Upper lobe of right lung (tissue), 1 donor: ENCODE measurements around the gene CFAP299. TPM values are rescaled to one million over a fixed set of nuclear protein-coding genes. Genes with fewer than 3 reads are reported as not detected.
A peak's percentile ranks its signal among the peaks of the same experiment; 100 is the strongest.

Experiments
- ATAC-seq: fragments of 200-7000 bp; cut with Tn5 transposase; one replicate; pipeline ENCODE4 v1.9.1; 2020; ENCODE audit warnings: mild to moderate bottlenecking, moderate library complexity
- DNase-seq: peaks from one replicate; pipeline ENCODE4 v3.0.0-alpha.2; 2020
- H3K27ac ChIP-seq: fragments of 200-600 bp; one replicate; pipeline ENCODE4 v1.8.0; 2022
- H3K27me3 ChIP-seq: fragments of 200-600 bp; one replicate; pipeline ENCODE4 v1.8.0; 2022; ENCODE audit warnings: mild to moderate bottlenecking
- H3K36me3 ChIP-seq: fragments of 200-600 bp; one replicate; pipeline ENCODE4 v1.8.0; 2022
- H3K4me1 ChIP-seq: fragments of 200-600 bp; one replicate; pipeline ENCODE4 v1.8.0; 2022
- H3K4me3 ChIP-seq: fragments of 200-600 bp; one replicate; pipeline ENCODE4 v1.8.0; 2022; ENCODE audit warnings: mild to moderate bottlenecking
- H3K9me3 ChIP-seq: fragments of 200-600 bp; one replicate; pipeline ENCODE4 v1.8.0; 2022
- intact Hi-C: fragments of 100-400 bp; cut with DNase I; formaldehyde crosslinking; loops from one replicate; pipeline ENCODE4 v1.11.0; 2022
- total RNA-seq: library from RNA; stranded (reverse); fragmentation: NEBNext Ultra II Directional; extraction: Animal tissue kit (Norgen Biotek cat#: 25700); gene quantifications from one replicate; pipeline ENCODE4 v1.2.1, GENCODE V29; 2021
- TF ChIP-seq, protein P1 (sequence below): fragments of 200-600 bp; IDR thresholded peaks from one replicate; pipeline ENCODE4 v1.8.0; 2022; ENCODE audit warnings: antibody characterized with exemption
- donor health status: DM: no; HTN: yes; CAD: no; lungs with severe emphysema.

CFAP299 gene
- total RNA-seq, 1 donor from 2014 or later: not detected

GRCh38 chr4:80475236-80475635, 139.7 kb downstream of the CFAP299 start:
- H3K4me1 ChIP-seq: no peaks in the 10 kb centered on the region
- H3K27me3 ChIP-seq: no peaks in the 10 kb centered on the region
- no peaks in the 10 kb centered on the region for H3K9me3 ChIP-seq
- DNase-seq: no peak
- H3K27ac ChIP-seq: no peak overlapping the region
- no peak for ATAC-seq
- H3K4me3 ChIP-seq: no peak overlapping the region
- TF ChIP-seq, protein P1, sequence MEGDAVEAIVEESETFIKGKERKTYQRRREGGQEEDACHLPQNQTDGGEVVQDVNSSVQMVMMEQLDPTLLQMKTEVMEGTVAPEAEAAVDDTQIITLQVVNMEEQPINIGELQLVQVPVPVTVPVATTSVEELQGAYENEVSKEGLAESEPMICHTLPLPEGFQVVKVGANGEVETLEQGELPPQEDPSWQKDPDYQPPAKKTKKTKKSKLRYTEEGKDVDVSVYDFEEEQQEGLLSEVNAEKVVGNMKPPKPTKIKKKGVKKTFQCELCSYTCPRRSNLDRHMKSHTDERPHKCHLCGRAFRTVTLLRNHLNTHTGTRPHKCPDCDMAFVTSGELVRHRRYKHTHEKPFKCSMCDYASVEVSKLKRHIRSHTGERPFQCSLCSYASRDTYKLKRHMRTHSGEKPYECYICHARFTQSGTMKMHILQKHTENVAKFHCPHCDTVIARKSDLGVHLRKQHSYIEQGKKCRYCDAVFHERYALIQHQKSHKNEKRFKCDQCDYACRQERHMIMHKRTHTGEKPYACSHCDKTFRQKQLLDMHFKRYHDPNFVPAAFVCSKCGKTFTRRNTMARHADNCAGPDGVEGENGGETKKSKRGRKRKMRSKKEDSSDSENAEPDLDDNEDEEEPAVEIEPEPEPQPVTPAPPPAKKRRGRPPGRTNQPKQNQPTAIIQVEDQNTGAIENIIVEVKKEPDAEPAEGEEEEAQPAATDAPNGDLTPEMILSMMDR: no peak
- intact Hi-C loops: no loop called here
- H3K36me3 ChIP-seq: no peaks in the 10 kb centered on the region

GRCh38 chr4:80475798-80476197, 140.3 kb downstream of the CFAP299 start:
- H3K4me1 ChIP-seq: no peaks in the 10 kb centered on the region
- H3K27ac ChIP-seq: no peak overlapping the region
- ATAC-seq: peak; percentile 13
- H3K27me3 ChIP-seq: no peaks in the 10 kb centered on the region
- H3K4me3 ChIP-seq: no peak overlapping the region
- TF ChIP-seq, protein P1: no peak
- no peaks in the 10 kb centered on the region for H3K36me3 ChIP-seq
- no peak for DNase-seq
- H3K9me3 ChIP-seq: no peaks in the 10 kb centered on the region
- intact Hi-C loops: no loop called here

DNA sequence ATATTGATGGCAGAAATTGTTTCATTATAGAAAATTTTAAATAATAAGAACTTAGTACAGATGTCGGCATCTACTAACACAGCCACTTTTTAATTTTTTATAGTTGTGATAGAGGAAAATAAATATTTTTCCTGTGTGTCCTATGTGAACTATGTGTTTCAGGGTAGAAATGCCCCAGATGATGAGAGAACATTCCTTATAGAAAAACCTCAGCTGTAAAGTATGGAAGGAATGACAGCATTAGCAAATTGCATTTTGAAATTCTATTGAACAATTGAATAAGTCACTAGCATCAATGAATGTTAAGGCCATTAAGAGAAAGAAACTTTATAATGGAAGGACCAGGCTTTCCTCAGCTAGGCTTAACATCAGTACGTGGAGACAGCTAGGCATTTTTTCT, 149.2 kb downstream of the CFAP299 start:
- DNase-seq (no peak), ATAC-seq (no peak)
- H3K36me3 ChIP-seq: no peaks in the 10 kb centered on the region
- no peak overlapping the region for H3K4me3 ChIP-seq
- intact Hi-C loops: no loop called here
- H3K27me3 ChIP-seq: no peaks in the 10 kb centered on the region
- H3K9me3 ChIP-seq: no peaks in the 10 kb centered on the region
- no peak overlapping the region for H3K27ac ChIP-seq
- TF ChIP-seq, protein P1: no peak
- H3K4me1 ChIP-seq: no peaks in the 10 kb centered on the region

- TF ChIP-seq, protein P1: no peak
- DNase-seq (no peak), ATAC-seq (no peak)
- no peaks in the 10 kb centered on the region for H3K4me1 ChIP-seq
- H3K36me3 ChIP-seq: no peaks in the 10 kb centered on the region
- H3K4me3 ChIP-seq: no peak overlapping the region
- no peak overlapping the region for H3K27ac ChIP-seq
- H3K9me3 ChIP-seq: no peaks in the 10 kb centered on the region
- no peaks in the 10 kb centered on the region for H3K27me3 ChIP-seq
- intact Hi-C loops: no loop called here
These were observed 151.1 kb downstream of the CFAP299 start for GRCh38 chr4:80486603-80487002.

DNA sequence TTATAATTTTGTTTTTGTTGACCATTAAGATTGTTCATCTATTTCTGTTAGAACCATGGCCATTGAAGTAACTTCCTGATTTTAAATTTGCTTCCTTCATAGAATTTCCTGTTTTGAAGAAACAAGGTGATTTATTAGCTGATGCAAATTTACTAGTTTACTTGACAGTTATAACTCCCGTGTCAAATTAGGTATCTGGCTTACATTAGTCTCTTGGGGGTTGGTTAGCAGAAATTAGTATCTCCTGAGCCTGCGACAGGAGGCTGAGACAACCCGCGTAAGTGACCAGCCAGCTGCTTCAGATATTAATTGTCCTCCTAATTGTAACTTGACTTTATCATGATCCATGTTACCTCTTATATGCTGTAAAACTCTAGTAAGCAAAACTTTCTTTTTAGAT, 154.3 kb downstream of the CFAP299 start:
- Histone ChIP-seq H3K27me3 (no peaks in the 10 kb centered on the region), H3K4me1 (no peaks in the 10 kb centered on the region), H3K4me3 (no peak overlapping the region), H3K36me3 (no peaks in the 10 kb centered on the region), H3K27ac (no peak overlapping the region), H3K9me3 (no peaks in the 10 kb centered on the region)
- intact Hi-C loops: no loop called here
- TF ChIP-seq, protein P1: no peak
- no peak for ATAC-seq
- DNase-seq: no peak

DNA sequence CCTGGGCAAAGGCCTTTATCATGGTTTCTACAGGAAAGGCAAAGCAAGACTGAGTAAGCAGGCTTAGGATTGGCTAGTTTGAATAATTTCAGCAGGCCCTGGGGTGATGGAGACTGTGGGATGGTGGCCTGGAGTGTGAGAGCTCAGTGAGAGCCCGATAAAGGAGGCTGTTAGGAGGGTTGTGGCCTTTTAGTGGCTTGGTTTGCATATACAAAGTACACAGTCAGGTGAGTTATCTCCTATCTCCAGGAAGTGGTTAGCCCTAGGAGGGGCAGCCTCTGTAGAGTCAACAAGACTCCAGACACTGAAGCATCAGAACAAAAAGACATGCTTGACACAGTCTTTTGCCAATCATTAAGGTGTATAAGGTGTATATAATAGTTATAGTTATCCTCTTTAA, 157.2 kb downstream of the CFAP299 start:
- DNase-seq (no peak), ATAC-seq (peak; percentile 59)
- H3K4me3 ChIP-seq: no peak overlapping the region
- intact Hi-C loops: no loop called here
- H3K27me3 ChIP-seq: no peaks in the 10 kb centered on the region
- H3K4me1 ChIP-seq: no peaks in the 10 kb centered on the region
- H3K27ac ChIP-seq: no peak overlapping the region
- H3K36me3 ChIP-seq: no peaks in the 10 kb centered on the region
- TF ChIP-seq, protein P1: no peak
- no peaks in the 10 kb centered on the region for H3K9me3 ChIP-seq
